GM13976 (cell line): Measurements from ENCODE around the gene USHBP1.
A peak's percentile ranks its signal among the peaks of the same experiment; 100 is the strongest.

Experiments used
- DNase-seq: peaks from one replicate; pipeline ENCODE4 v3.0.0; 2012; ENCODE audit warnings: low spot score
- in situ Hi-C: fragments of 300-500 bp; cut with MboI; formaldehyde crosslinking; loops from one replicate; pipeline ENCODE4 v1.12.0; 2022; ENCODE audit warnings: low sequenced_read_pairs, mixed read lengths, inconsistent platforms; ENCODE audit not compliant: unreplicated experiment
- TF ChIP-seq, protein P1 (sequence below): IDR thresholded peaks from 2 replicates; pipeline ENCODE4 v1.5.1; 2012; ENCODE audit warnings: borderline replicate concordance, mild to moderate bottlenecking; ENCODE audit not compliant: insufficient read depth; ENCODE audit errors: extremely low read depth, missing control alignments, control extremely low read depth

Gene USHBP1

DNA sequence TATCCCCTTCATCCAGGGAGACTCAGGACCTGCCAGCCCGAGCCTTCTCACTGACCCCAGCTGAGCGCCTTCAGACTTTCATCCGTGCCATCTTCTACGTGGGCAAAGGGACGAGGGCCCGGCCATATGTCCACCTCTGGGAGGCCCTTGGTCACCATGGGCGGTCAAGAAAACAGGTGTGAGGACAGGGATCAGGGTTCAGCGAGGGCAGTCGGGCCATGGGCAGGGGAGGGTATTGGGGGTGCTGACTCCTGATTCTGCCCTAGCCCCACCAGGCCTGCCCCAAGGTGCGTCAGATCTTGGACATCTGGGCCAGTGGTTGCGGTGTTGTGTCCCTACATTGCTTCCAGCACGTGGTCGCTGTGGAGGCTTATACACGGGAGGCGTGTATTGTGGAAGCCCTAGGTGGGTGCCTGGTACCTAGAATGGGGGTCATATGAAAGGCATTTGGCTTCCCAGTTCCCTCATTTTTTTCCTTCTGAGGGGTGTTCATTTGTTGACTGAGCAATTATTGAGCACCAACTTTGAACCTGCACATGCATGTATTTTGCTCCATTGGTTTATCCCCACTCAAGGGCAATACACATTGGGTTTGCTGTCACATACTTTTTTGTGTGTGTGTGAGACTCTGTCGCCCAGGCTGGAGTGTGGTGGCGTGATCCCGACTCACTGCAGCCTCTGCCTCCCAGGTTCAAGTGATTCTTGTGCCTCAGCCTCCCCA, 21.0 kb upstream of the USHBP1 start:
- TF ChIP-seq, protein P1, sequence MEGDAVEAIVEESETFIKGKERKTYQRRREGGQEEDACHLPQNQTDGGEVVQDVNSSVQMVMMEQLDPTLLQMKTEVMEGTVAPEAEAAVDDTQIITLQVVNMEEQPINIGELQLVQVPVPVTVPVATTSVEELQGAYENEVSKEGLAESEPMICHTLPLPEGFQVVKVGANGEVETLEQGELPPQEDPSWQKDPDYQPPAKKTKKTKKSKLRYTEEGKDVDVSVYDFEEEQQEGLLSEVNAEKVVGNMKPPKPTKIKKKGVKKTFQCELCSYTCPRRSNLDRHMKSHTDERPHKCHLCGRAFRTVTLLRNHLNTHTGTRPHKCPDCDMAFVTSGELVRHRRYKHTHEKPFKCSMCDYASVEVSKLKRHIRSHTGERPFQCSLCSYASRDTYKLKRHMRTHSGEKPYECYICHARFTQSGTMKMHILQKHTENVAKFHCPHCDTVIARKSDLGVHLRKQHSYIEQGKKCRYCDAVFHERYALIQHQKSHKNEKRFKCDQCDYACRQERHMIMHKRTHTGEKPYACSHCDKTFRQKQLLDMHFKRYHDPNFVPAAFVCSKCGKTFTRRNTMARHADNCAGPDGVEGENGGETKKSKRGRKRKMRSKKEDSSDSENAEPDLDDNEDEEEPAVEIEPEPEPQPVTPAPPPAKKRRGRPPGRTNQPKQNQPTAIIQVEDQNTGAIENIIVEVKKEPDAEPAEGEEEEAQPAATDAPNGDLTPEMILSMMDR = no peak

DNA sequence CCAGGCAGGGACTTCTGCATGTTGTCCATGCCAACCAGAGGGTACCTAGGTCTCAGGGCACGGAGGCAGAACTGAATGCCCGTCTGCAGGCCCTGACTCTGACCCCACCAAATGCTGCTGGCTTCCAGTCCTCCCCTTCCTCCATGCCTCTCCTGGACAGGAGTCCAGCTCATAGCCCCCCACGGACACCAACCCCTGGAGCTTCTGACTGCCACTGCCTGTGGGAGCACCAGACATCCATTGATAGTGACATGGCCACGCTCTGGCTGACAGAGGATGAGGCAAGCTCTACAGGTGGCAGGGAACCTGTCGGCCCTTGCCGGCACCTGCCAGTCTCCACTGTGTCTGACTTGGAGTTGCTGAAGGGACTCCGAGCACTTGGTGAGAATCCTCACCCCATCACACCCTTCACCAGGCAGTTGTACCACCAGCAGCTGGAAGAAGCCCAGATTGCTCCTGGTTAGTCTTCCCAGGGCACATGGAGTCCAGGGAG, 19.0 kb upstream of the USHBP1 start:
- TF ChIP-seq, protein P1 = no peak
- DNase-seq = no peak
- in situ Hi-C loops = loop anchor here (10.0 kb wide), 1 partner anchor 219 kb away; no protein-coding TSS in a partner anchor

More for the DNA sequence above, 21.0 kb upstream of the USHBP1 start:
- no peak for DNase-seq
- in situ Hi-C loops = loop anchor here (10.0 kb wide), 1 partner anchor 221 kb away; no protein-coding TSS in a partner anchor

DNA sequence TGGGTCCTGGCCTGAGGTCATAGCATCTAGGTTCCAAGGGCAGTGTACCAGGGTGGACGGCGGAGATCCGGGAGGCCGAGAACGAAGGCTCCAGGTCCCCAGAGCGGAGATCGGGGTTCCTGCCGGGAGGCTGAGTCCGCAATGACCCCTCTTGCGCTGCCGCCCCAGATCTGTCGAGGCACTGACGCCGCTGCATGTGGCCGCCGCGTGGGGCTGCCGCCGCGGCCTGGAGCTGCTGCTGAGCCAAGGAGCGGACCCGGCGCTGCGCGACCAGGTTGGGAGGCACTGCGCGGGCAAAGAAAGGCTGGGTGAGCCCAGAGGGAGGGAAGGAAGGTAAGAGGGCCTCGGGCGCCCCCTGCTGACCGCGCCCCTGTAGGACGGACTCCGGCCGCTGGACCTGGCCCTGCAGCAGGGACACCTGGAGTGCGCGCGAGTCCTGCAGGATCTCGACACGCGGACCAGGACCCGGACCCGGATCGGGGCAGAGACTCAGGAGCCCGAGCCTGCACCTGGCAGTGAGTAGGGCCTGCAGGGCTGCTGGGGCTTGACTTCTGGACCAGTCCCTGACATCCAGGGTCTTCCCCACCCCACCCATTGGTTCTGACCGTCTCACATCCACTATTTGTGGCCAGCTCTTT, 18.1 kb upstream of the USHBP1 start:
- TF ChIP-seq, protein P1 = peak; percentile 92
- DNase-seq = peak; percentile 93
- in situ Hi-C loops = loop anchor here (10.0 kb wide), 1 partner anchor 218 kb away; no protein-coding TSS in a partner anchor

DNA sequence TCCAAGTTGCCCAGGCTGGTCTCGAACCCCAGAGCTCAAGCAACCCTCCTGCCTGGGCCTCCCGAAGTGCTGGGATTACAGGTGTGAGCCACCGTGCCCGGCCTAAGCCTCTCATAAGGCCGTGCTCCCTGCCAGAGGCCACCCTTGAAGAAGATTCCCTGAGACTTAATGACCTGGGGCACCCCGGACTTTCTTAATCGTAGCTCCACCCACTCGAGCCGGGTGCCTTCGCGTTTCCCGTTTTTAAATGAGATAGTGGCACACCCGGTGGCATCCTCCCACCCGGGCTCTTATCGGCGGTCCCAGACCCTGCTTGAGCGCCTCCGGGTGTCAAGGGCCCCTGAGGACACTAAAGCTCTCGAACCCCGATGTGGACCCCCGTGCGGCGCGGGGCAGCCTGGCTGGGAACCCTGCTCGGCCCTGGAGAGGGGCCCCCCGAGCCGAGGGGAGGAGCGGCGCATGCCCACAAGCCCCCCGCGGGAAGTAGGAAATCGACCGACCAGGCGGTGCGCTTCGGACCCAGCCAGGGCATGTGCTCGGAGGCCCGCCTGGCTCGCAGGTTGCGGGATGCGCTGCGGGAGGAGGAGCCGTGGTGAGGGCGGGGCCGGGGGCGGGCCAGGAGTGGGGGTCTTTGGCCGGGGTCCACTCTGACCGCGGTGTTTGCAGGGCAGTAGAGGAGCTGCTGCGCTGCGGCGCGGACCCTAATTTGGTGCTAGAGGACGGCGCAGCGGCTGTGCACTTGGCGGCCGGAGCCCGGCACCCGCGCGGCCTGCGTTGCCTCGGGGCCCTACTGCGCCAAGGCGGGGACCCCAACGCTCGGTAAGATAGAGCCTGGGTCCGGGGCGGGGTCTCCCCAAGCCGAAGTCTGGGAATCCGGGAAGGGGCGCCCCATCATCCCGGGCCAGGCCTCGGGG, 17.1 kb upstream of the USHBP1 start, which contains the start of gene ANKLE1:
TSS of gene ANKLE1 (plus strand) at position 511 of the 914 bp plus-strand sequence. CDS start at position 531, 20 bp downstream.
- in situ Hi-C loops = loop anchor here (10.0 kb wide), 1 partner anchor 217 kb away; no protein-coding TSS in a partner anchor
- DNase-seq = peak; percentile 86
- TF ChIP-seq, protein P1 = no peak

DNA sequence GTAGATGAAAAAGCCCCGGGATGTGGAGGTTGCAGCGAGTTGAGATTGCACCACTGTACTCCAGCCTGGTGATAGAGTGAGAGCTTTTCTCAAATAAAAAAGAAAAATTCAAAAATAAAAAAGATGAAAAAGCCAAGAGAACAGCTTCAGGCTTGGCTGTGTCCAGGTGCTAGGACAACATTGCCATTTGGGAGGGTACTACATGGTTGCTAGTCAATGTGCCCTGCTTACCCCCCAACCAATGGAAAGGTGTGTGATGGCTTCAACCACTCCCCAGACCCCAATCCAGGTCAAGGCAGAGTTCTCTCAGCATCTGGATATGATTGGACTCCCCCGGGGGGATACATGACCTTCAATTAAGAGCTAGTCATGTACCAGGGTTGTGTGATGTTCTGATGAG, 14.9 kb upstream of the USHBP1 start:
- in situ Hi-C loops = no loop called here
- TF ChIP-seq, protein P1 = no peak
- DNase-seq = no peak
